Neural cell (in vitro differentiated cells): ENCODE data around the gene PTPRN2. TPM values are rescaled to one million over a fixed set of nuclear protein-coding genes. Genes with fewer than 3 reads are reported as not detected.

Experiments
- H2AFZ ChIP-seq: fragments of 200-600, 300-800 bp; sonication (generic), shearing (Covaris generic); 2 replicates; pipeline ENCODE4 v1.6.0; 2014; ENCODE audit warnings: low read depth, mild to moderate bottlenecking, antibody characterized with exemption, low read length, moderate library complexity
- H3F3A ChIP-seq: fragments of 200-600 bp; shearing (Covaris generic); 2 replicates; pipeline ENCODE4 v1.6.1; 2016; ENCODE audit warnings: mild to moderate bottlenecking, moderate library complexity, mixed read lengths, antibody characterized with exemption, low read length; ENCODE audit not compliant: insufficient read depth, poor library complexity, severe bottlenecking
- H3K27ac ChIP-seq: fragments of 200-600, 300-800 bp; sonication (generic), shearing (Covaris generic); 2 replicates; pipeline ENCODE4 v1.5.1; 2014; ENCODE audit warnings: mild to moderate bottlenecking, low read length, moderate library complexity
- H3K27me3 ChIP-seq: fragments of 300-800, 200-600 bp; sonication (generic), shearing (Covaris generic); 2 replicates; pipeline ENCODE4 v1.6.0; 2014; ENCODE audit warnings: mild to moderate bottlenecking, low read depth, low read length, moderate library complexity; ENCODE audit not compliant: insufficient read depth
- H3K36me3 ChIP-seq: fragments of 300-800, 200-600 bp; sonication (generic), shearing (Covaris generic); 2 replicates; pipeline ENCODE4 v1.5.1; 2014; ENCODE audit warnings: mild to moderate bottlenecking, antibody characterized with exemption, low read length, moderate library complexity; ENCODE audit not compliant: insufficient read depth
- H3K4me2 ChIP-seq: fragments of 300-800, 200-600 bp; sonication (generic), shearing (Covaris generic); 2 replicates; pipeline ENCODE4 v1.6.0; 2014; ENCODE audit warnings: mild to moderate bottlenecking, low read length
- H3K4me3 ChIP-seq: fragments of 300-800, 200-600 bp; sonication (generic), shearing (Covaris generic); 2 replicates; pipeline ENCODE4 v1.5.1; 2014; ENCODE audit warnings: mild to moderate bottlenecking, low read length, moderate library complexity
- H3K79me2 ChIP-seq: fragments of 200-600 bp; shearing (Covaris generic); replicated peaks from 2 replicates; pipeline ENCODE4 v1.6.0; 2014; ENCODE audit warnings: mild to moderate bottlenecking, low read length, moderate library complexity; ENCODE audit not compliant: insufficient read depth
- H3K9ac ChIP-seq: fragments of 300-800, 200-600 bp; sonication (generic), shearing (Covaris generic); 2 replicates; pipeline ENCODE4 v1.6.1; 2016; ENCODE audit warnings: mild to moderate bottlenecking, low read length, mixed read lengths
- H3K9me2 ChIP-seq: fragments of 200-600 bp; shearing (Covaris generic); 2 replicates; pipeline ENCODE4 v1.6.1; 2016; ENCODE audit warnings: mild to moderate bottlenecking, low read length, mixed read lengths; ENCODE audit not compliant: insufficient read depth
- H3K9me3 ChIP-seq: fragments of 200-600, 300-800 bp; sonication (generic), shearing (Covaris generic); 2 replicates; pipeline ENCODE4 v1.6.1; 2016; ENCODE audit warnings: mild to moderate bottlenecking, mixed run types, low read length, moderate library complexity, mixed read lengths
- H4K20me1 ChIP-seq: fragments of 200-600 bp; shearing (Covaris generic); 2 replicates; pipeline ENCODE4 v1.6.1; 2016; ENCODE audit warnings: mild to moderate bottlenecking, mixed run types; ENCODE audit not compliant: insufficient read depth
- EP300 ChIP-seq: fragments of 450-650 bp; conservative IDR thresholded peaks from 2 replicates; pipeline ENCODE4 v1.6.1; 2014; ENCODE audit warnings: antibody characterized with exemption, mild to moderate bottlenecking, moderate library complexity; ENCODE audit not compliant: poor library complexity, severe bottlenecking
- EZH2 ChIP-seq: fragments of 200-600, 300-800 bp; shearing (Covaris generic), sonication (generic); IDR thresholded peaks from 2 replicates; pipeline ENCODE4 v1.6.1; 2014; ENCODE audit warnings: antibody characterized with exemption, low read length, borderline replicate concordance, mild to moderate bottlenecking; ENCODE audit not compliant: insufficient read depth, poor library complexity, severe bottlenecking
- MXI1 ChIP-seq: fragments of 450-650 bp; conservative IDR thresholded peaks from 2 replicates; pipeline ENCODE4 v1.6.1; 2014; ENCODE audit warnings: antibody characterized with exemption, mild to moderate bottlenecking; ENCODE audit not compliant: poor library complexity, severe bottlenecking
- POLR2AphosphoS5 ChIP-seq: IDR thresholded peaks from 2 replicates; pipeline ENCODE4 v1.6.1; 2012
- RAD21 ChIP-seq: fragments of 450-650 bp; conservative IDR thresholded peaks from 2 replicates; pipeline ENCODE4 v1.6.1; 2014; ENCODE audit warnings: antibody characterized with exemption, mild to moderate bottlenecking, moderate library complexity
- REST ChIP-seq: IDR thresholded peaks from 2 replicates; pipeline ENCODE4 v1.6.1; 2012; ENCODE audit warnings: borderline replicate concordance
- SMC3 ChIP-seq: fragments of 450-650 bp; conservative IDR thresholded peaks from 2 replicates; pipeline ENCODE4 v1.6.1; 2014; ENCODE audit warnings: antibody characterized with exemption, mild to moderate bottlenecking, moderate library complexity; ENCODE audit not compliant: poor library complexity
- TAF1 ChIP-seq: IDR thresholded peaks from 2 replicates; pipeline ENCODE4 v1.6.1; 2012; ENCODE audit warnings: low read depth
- polyA plus RNA-seq: library from polyadenylated mRNA; depleted of rRNA; stranded (reverse); fragments of >200 nt; gene quantifications from 2 replicates; pipeline ENCODE4 v1.2.3, GENCODE V29; 2014
- TF ChIP-seq, protein P1 (sequence below): fragments of 450-650 bp; IDR thresholded peaks from 2 replicates; pipeline ENCODE4 v1.5.1; 2014; ENCODE audit warnings: antibody characterized with exemption, mild to moderate bottlenecking, moderate library complexity; ENCODE audit not compliant: poor library complexity, severe bottlenecking

Gene PTPRN2
- polyA plus RNA-seq, 1 donor from 2014 or later, result 31.0 TPM

GRCh38 chr7:157874208-157874816, 713.3 kb downstream of the PTPRN2 start:
- H3K4me3 ChIP-seq, result no peak overlapping the region
- H3K4me2 ChIP-seq, result no peak overlapping the region
- no peaks in the 10 kb centered on the region for H3K27me3 ChIP-seq
- H3K9ac ChIP-seq, result no peak overlapping the region
- TF ChIP-seq MXI1, result no peak
- no peak for TF ChIP-seq SMC3
- TF ChIP-seq REST, result no peak
- TF ChIP-seq RAD21, result no peak
- TF ChIP-seq EP300, result no peak
- TF ChIP-seq TAF1, result no peak
- TF ChIP-seq POLR2AphosphoS5, result no peak
- TF ChIP-seq, protein P1, sequence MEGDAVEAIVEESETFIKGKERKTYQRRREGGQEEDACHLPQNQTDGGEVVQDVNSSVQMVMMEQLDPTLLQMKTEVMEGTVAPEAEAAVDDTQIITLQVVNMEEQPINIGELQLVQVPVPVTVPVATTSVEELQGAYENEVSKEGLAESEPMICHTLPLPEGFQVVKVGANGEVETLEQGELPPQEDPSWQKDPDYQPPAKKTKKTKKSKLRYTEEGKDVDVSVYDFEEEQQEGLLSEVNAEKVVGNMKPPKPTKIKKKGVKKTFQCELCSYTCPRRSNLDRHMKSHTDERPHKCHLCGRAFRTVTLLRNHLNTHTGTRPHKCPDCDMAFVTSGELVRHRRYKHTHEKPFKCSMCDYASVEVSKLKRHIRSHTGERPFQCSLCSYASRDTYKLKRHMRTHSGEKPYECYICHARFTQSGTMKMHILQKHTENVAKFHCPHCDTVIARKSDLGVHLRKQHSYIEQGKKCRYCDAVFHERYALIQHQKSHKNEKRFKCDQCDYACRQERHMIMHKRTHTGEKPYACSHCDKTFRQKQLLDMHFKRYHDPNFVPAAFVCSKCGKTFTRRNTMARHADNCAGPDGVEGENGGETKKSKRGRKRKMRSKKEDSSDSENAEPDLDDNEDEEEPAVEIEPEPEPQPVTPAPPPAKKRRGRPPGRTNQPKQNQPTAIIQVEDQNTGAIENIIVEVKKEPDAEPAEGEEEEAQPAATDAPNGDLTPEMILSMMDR, result no peak
- TF ChIP-seq EZH2, result no peak
- H2AFZ ChIP-seq, result no peak overlapping the region
- H3K27ac ChIP-seq, result no peak overlapping the region
- H3K9me3 ChIP-seq, result peaks cover 4% of the 10 kb centered on the region
- no peaks in the 10 kb centered on the region for H3K36me3 ChIP-seq
- no peaks in the 10 kb centered on the region for H4K20me1 ChIP-seq
- no peaks in the 10 kb centered on the region for H3K9me2 ChIP-seq
- no peaks in the 10 kb centered on the region for H3K79me2 ChIP-seq
- H3F3A ChIP-seq, result no peaks in the 10 kb centered on the region

DNA sequence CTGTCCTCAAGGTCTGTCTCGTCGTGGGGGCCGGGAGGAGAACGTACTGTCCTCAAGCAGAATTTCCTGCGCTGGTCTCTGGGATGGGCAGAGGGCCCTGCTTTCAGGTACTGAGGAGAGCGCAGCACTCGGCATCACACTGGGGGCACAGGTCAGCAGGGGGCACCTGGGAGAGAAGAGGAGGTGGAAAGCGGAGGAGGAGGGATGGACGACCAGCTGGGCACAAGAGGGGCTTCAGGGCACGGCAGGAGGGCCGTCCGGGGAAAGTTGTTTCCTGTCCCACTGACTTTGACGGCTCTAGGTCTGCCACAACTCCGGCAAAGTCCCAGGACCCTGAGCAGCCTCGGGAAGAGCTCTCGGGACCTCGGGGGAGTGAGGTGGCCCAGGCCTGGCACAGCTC, 714.0 kb downstream of the PTPRN2 start:
- Histone ChIP-seq H3K4me3 (no peak overlapping the region), H4K20me1 (no peaks in the 10 kb centered on the region), H3K36me3 (no peaks in the 10 kb centered on the region), H3K9me2 (no peaks in the 10 kb centered on the region), H3F3A (no peaks in the 10 kb centered on the region), H3K79me2 (no peaks in the 10 kb centered on the region), H2AFZ (no peak overlapping the region), H3K9me3 (peaks cover 4% of the 10 kb centered on the region), H3K9ac (no peak overlapping the region), H3K27me3 (no peaks in the 10 kb centered on the region), H3K27ac (no peak overlapping the region), H3K4me2 (no peak overlapping the region)
- TF ChIP-seq, protein P1, result no peak
- no peak for TF ChIP-seq EZH2
